H1 (cell line): ENCODE data around the gene TAX1BP1. TPM values are rescaled to one million over a fixed set of nuclear protein-coding genes. Genes with fewer than 3 reads are reported as not detected.

ENCODE experiments used
- CTCF ChIA-PET: fragments of 300-600 bp; sonication (Branson Sonifier 250); formaldehyde crosslinking; loops from one replicate; lab custom pipeline; 2021; ENCODE audit not compliant: partially characterized antibody; lab: Charles Lee
- POLR2A ChIA-PET: fragments of 300-600 bp; sonication (Branson Sonifier 250); formaldehyde crosslinking; loops from one replicate; lab custom pipeline; 2021; ENCODE audit warnings: inconsistent platforms; ENCODE audit not compliant: partially characterized antibody; lab: Charles Lee
- DNase-seq, 2 experiments: peaks; one replicate each; pipeline versions ENCODE4 v3.0.0 to v3.0.0-alpha.2; 2010 to 2022; ENCODE audit warnings: low spot score in 2 of 2, low read depth in 1 of 2, mixed read lengths in 1 of 2
- FAIRE-seq: peaks from 2 replicates; lab custom pipeline; 2011; peaks lifted over from hg19 to GRCh38; lab: Jason Lieb, UNC
- H2AFZ ChIP-seq: 2 replicates; pipeline ENCODE4 v1.8.1; 2012; ENCODE audit warnings: low read length, inconsistent platforms
- H2AK5ac ChIP-seq: 2 replicates; pipeline ENCODE4 v1.6.1; 2013; ENCODE audit warnings: low read depth, low read length
- H2BK120ac ChIP-seq: replicated peaks from 2 replicates; pipeline ENCODE3; 2013; ENCODE audit warnings: low read depth, low read length, inconsistent platforms
- H2BK12ac ChIP-seq: 2 replicates; pipeline ENCODE4 v1.6.1; 2013; ENCODE audit warnings: low read depth, low read length
- H2BK15ac ChIP-seq: 2 replicates; pipeline ENCODE4 v1.6.1; 2013; ENCODE audit warnings: low read length
- H2BK20ac ChIP-seq: 2 replicates; pipeline ENCODE4 v1.6.1; 2013; ENCODE audit warnings: low read length
- H2BK5ac ChIP-seq: 2 replicates; pipeline ENCODE4 v1.6.1; 2013; ENCODE audit warnings: low read depth, low read length
- H3K14ac ChIP-seq: 2 replicates; pipeline ENCODE4 v1.6.1; 2013; ENCODE audit warnings: inconsistent platforms; ENCODE audit not compliant: insufficient read length
- H3K18ac ChIP-seq: 2 replicates; pipeline ENCODE4 v1.6.1; 2013; ENCODE audit warnings: low read length; ENCODE audit errors: extremely low read depth
- H3K23ac ChIP-seq: 2 replicates; pipeline ENCODE4 v1.6.1; 2013; ENCODE audit warnings: inconsistent platforms; ENCODE audit not compliant: insufficient read length
- H3K23me2 ChIP-seq: 2 replicates; pipeline ENCODE4 v1.6.1; 2013; ENCODE audit warnings: low read depth, low read length
- H3K27ac ChIP-seq: 2 replicates; pipeline ENCODE4 v1.6.1; 2011; ENCODE audit warnings: low read depth, low read length, inconsistent platforms
- H3K27me3 ChIP-seq, 4 experiments: replicated peaks in 1 of 4; 1 replicate in 1 of 4; 2 replicates in 3 of 4; pipeline versions ENCODE4 v1.6.1 to v1.8.1; 2011 to 2013; ENCODE audit warnings: low read length in 3 of 4, mild to moderate bottlenecking in 3 of 4, inconsistent platforms in 2 of 4, mixed read lengths in 2 of 4, moderate library complexity in 1 of 4; ENCODE audit not compliant: control insufficient read depth in 3 of 4, insufficient read depth in 3 of 4; ENCODE audit errors: extremely low read depth in 1 of 4
- H3K36me3 ChIP-seq, 4 experiments: 2 replicates each; pipeline versions ENCODE4 v1.6.1 to v1.8.1; 2011 to 2013; ENCODE audit warnings: mild to moderate bottlenecking in 4 of 4, low read length in 3 of 4, moderate library complexity in 2 of 4, control low read depth in 1 of 4, inconsistent platforms in 1 of 4; ENCODE audit not compliant: insufficient read depth in 4 of 4, control insufficient read depth in 2 of 4
- H3K4ac ChIP-seq: replicated peaks from 2 replicates; pipeline ENCODE3; 2013; ENCODE audit warnings: low read length, low read depth, mixed read lengths, inconsistent platforms; ENCODE audit not compliant: insufficient read length
- H3K4me1 ChIP-seq, 4 experiments: replicated peaks in 1 of 4; 1 replicate in 1 of 4; 2 replicates in 3 of 4; pipeline versions ENCODE4 v1.6.1 to v1.8.1; 2011 to 2013; ENCODE audit warnings: low read length in 3 of 4, inconsistent platforms in 2 of 4, mixed read lengths in 1 of 4; ENCODE audit not compliant: insufficient read depth in 4 of 4, control insufficient read depth in 3 of 4
- H3K4me2 ChIP-seq, 2 experiments: 2 replicates each; pipeline versions ENCODE4 v1.6.1 to v1.8.1; 2011 to 2013; ENCODE audit warnings: low read depth in 2 of 2, low read length in 2 of 2, control low read depth in 1 of 2, inconsistent platforms in 1 of 2, mild to moderate bottlenecking in 1 of 2; ENCODE audit not compliant: insufficient read depth in 1 of 2
- H3K4me3 ChIP-seq, 4 experiments: fragments of 200-600, 300-600 bp in 1 of 4; sonication (generic), shearing (Covaris generic), sonication (Bioruptor Twin) in 1 of 4; 2 replicates each; pipeline versions ENCODE4 v1.5.1 to v1.8.1; 2011 to 2016; ENCODE audit warnings: low read length in 4 of 4, low read depth in 3 of 4, control low read depth in 2 of 4, inconsistent platforms in 2 of 4, mild to moderate bottlenecking in 2 of 4, mixed read lengths in 1 of 4, moderate library complexity in 1 of 4; ENCODE audit not compliant: insufficient read depth in 2 of 4; ENCODE audit errors: extremely low read depth in 1 of 4
- H3K56ac ChIP-seq: replicated peaks from 2 replicates; pipeline ENCODE3; 2013; ENCODE audit warnings: low read depth, mild to moderate bottlenecking, mixed read lengths, low read length, inconsistent platforms; ENCODE audit not compliant: insufficient read length
- H3K79me1 ChIP-seq: 2 replicates; pipeline ENCODE4 v1.6.1; 2013; ENCODE audit warnings: low read depth, low read length, control low read depth
- H3K79me2 ChIP-seq, 2 experiments: 2 replicates each; pipeline versions ENCODE4 v1.6.1 to v1.8.1; 2012 to 2013; ENCODE audit warnings: low read length in 2 of 2, mild to moderate bottlenecking in 2 of 2, inconsistent platforms in 1 of 2; ENCODE audit not compliant: insufficient read depth in 2 of 2, control insufficient read depth in 1 of 2
- H3K9ac ChIP-seq, 4 experiments: replicated peaks in 1 of 4; 1 replicate in 1 of 4; 2 replicates in 3 of 4; pipeline versions ENCODE4 v1.6.1 to v1.8.1; 2011 to 2013; ENCODE audit warnings: low read depth in 3 of 4, low read length in 3 of 4, control low read depth in 2 of 4, mild to moderate bottlenecking in 2 of 4, moderate library complexity in 2 of 4, inconsistent platforms in 1 of 4; ENCODE audit errors: extremely low read depth in 1 of 4
- H3K9me3 ChIP-seq, 2 experiments: 2 replicates each; pipeline versions ENCODE4 v1.6.1 to v1.8.1; 2012 to 2013; ENCODE audit warnings: mild to moderate bottlenecking in 2 of 2, moderate library complexity in 2 of 2, control low read depth in 1 of 2, inconsistent platforms in 1 of 2, low read depth in 1 of 2, low read length in 1 of 2, mixed read lengths in 1 of 2; ENCODE audit not compliant: insufficient read depth in 2 of 2
- H4K20me1 ChIP-seq, 2 experiments: replicated peaks in 1 of 2; 2 replicates each; pipeline versions ENCODE3 to v1.8.1; 2011 to 2013; ENCODE audit warnings: inconsistent platforms in 2 of 2, low read length in 2 of 2, mild to moderate bottlenecking in 1 of 2; ENCODE audit not compliant: insufficient read depth in 2 of 2, control insufficient read depth in 1 of 2
- H4K5ac ChIP-seq: 2 replicates; pipeline ENCODE4 v1.6.1; 2013; ENCODE audit warnings: low read length, low read depth, mixed read lengths, inconsistent platforms; ENCODE audit not compliant: insufficient read length
- H4K8ac ChIP-seq: 2 replicates; pipeline ENCODE4 v1.8.0; 2013; ENCODE audit warnings: mild to moderate bottlenecking, moderate library complexity, low read length, inconsistent platforms; ENCODE audit not compliant: insufficient read depth; ENCODE audit errors: extremely low read depth
- H4K91ac ChIP-seq: replicated peaks from 2 replicates; pipeline ENCODE3; 2013; ENCODE audit warnings: low read length, mixed read lengths, inconsistent platforms; ENCODE audit not compliant: insufficient read length
- ASH2L ChIP-seq: fragments of 200-600, 300-600 bp; sonication (generic); IDR thresholded peaks from one replicate; pipeline ENCODE4 v1.7.1; 2017; ENCODE audit warnings: low read length
- EGR1 ChIP-seq: IDR thresholded peaks from 2 replicates; pipeline ENCODE4 v1.6.1; 2011; ENCODE audit warnings: low read depth, low read length, borderline replicate concordance
- FOSL1 ChIP-seq: IDR thresholded peaks from 2 replicates; pipeline ENCODE4 v1.6.1; 2011; ENCODE audit warnings: mild to moderate bottlenecking, low read depth, low read length, moderate library complexity; ENCODE audit not compliant: insufficient read depth
- HDAC2 ChIP-seq, 2 experiments: fragments of 300-600 bp in 1 of 2; sonication (generic) in 1 of 2; IDR thresholded peaks; 2 replicates each; pipeline ENCODE4 v1.6.1; 2011 to 2012; ENCODE audit warnings: low read depth in 2 of 2, low read length in 2 of 2, mild to moderate bottlenecking in 2 of 2, moderate library complexity in 2 of 2, borderline replicate concordance in 1 of 2, inconsistent platforms in 1 of 2
- NANOG ChIP-seq: IDR thresholded peaks from 2 replicates; pipeline ENCODE4 v1.6.1; 2011; ENCODE audit warnings: low read length, low read depth, mild to moderate bottlenecking, inconsistent platforms; ENCODE audit not compliant: insufficient read depth, poor library complexity, severe bottlenecking
- POLR2A ChIP-seq, 2 experiments: IDR thresholded peaks; 1 replicate in 1 of 2; 2 replicates in 1 of 2; pipeline ENCODE4 v1.6.1; 2011; ENCODE audit warnings: low read depth in 2 of 2, low read length in 2 of 2, mild to moderate bottlenecking in 2 of 2; ENCODE audit errors: control extremely low read depth in 1 of 2
- POU5F1 ChIP-seq: IDR thresholded peaks from 2 replicates; pipeline ENCODE4 v1.6.1; 2011; ENCODE audit warnings: low read depth, mild to moderate bottlenecking, low read length, moderate library complexity
- SIRT6 ChIP-seq: IDR thresholded peaks from one replicate; pipeline ENCODE4 v1.7.1; 2012; ENCODE audit warnings: low read length, inconsistent platforms
- SP2 ChIP-seq: IDR thresholded peaks from 2 replicates; pipeline ENCODE4 v1.6.1; 2012; ENCODE audit warnings: mild to moderate bottlenecking, low read length, inconsistent platforms
- SRF ChIP-seq: IDR thresholded peaks from 2 replicates; pipeline ENCODE4 v1.6.1; 2011; ENCODE audit warnings: mild to moderate bottlenecking, low read depth, low read length, moderate library complexity
- WGBS, 2 experiments: shearing (Covaris generic) in 1 of 2; methylation state at CpG; one replicate each; pipeline versions ENCODE4 v1.1.6 to v1.1.7; 2013 to 2015; ENCODE audit warnings: low lambda C conversion rate in 2 of 2, mixed read lengths in 2 of 2, inconsistent platforms in 1 of 2, low coverage in 1 of 2, missing lambda C conversion rate in 1 of 2; ENCODE audit not compliant: insufficient replicate concordance in 2 of 2, insufficient coverage in 1 of 2, insufficient read length in 1 of 2; ENCODE audit errors: extremely low coverage in 1 of 2, missing lambda C conversion rate in 1 of 2; 5-methylcytosine and 5-hydroxymethylcytosine counted together
- polyA plus RNA-seq, 7 experiments: library from polyadenylated mRNA; depleted of rRNA in 3 of 7; stranded (reverse) in 5 of 7; unstranded in 2 of 7; fragments of >200 nt in 5 of 7; fragments of 200-250 nt in 2 of 7; gene quantifications; 1 replicate in 5 of 7; 2 replicates in 1 of 7; 4 replicates in 1 of 7; pipeline versions ENCODE4 v1.2.1 to v1.2.3, GENCODE V29; 2011 to 2013; ENCODE audit warnings: missing spikeins in 2 of 7, mixed read lengths in 2 of 7
- total RNA-seq: library from RNA; stranded (reverse); fragmentation: NEBNext Ultra II Directional; extraction: Animal tissue kit (Norgen Biotek cat#: 25700); gene quantifications from 2 replicates; pipeline ENCODE4 v1.2.1, GENCODE V29; 2021

Gene TAX1BP1
- total and polyA plus RNA-seq, 2 of the 8 experiments (the other 6 are each of a cell fraction or from before 2014, with no cell fraction given), result 56.0 to 62.7 TPM

GRCh38 chr7:27708485-27708884 is 31.5 kb upstream of the TAX1BP1 start:
- no peaks in the 10 kb centered on the region for H3K23me2 ChIP-seq
- H2BK15ac ChIP-seq, result no peak overlapping the region
- TF ChIP-seq FOSL1, result no peak
- TF ChIP-seq SRF, result no peak
- no peak for TF ChIP-seq SIRT6
- TF ChIP-seq POU5F1, result no peak
- TF ChIP-seq POLR2A (IDR thresholded peaks at IDR 0.05; ENCODE audit: control extremely low read depth in 1 of 2, low read depth in 2 of 2, low read length in 2 of 2), result no peak
- TF ChIP-seq ASH2L, result no peak
- TF ChIP-seq EGR1, result no peak
- no peak for TF ChIP-seq NANOG
- no peak for TF ChIP-seq HDAC2 (IDR thresholded peaks at IDR 0.05; ENCODE audit: borderline replicate concordance in 1 of 2, low read depth in 2 of 2, low read length in 2 of 2)
- TF ChIP-seq SP2, result no peak
- H3K9ac ChIP-seq, result no peak overlapping the region
- H4K5ac ChIP-seq, result no peak overlapping the region
- H3K27me3 ChIP-seq, result no peaks in the 10 kb centered on the region
- H3K14ac ChIP-seq, result no peak overlapping the region
- no peak overlapping the region for H3K23ac ChIP-seq
- H2AK5ac ChIP-seq, result no peak overlapping the region
- no peak overlapping the region for H3K27ac ChIP-seq
- H3K4me3 ChIP-seq, result no peak overlapping the region
- H2BK20ac ChIP-seq, result no peak overlapping the region
- H2AFZ ChIP-seq, result no peak overlapping the region
- no peak overlapping the region for H2BK120ac ChIP-seq
- no peak for DNase-seq
- H4K8ac ChIP-seq, result no peak overlapping the region
- H3K79me1 ChIP-seq, result no peaks in the 10 kb centered on the region
- POLR2A ChIA-PET, result no interaction called here
- 92% methylated on average over 6 of the region's 6 CpGs; no CpG with 5 or more reads in 1 of the 2 experiments for WGBS, 2 experiments
- H3K4ac ChIP-seq, result no peak overlapping the region
- H4K20me1 ChIP-seq, result no peaks in the 10 kb centered on the region
- no peak overlapping the region for H4K91ac ChIP-seq
- no peak overlapping the region for H3K56ac ChIP-seq
- no peaks in the 10 kb centered on the region for H3K79me2 ChIP-seq
- CTCF ChIA-PET, result no interaction called here
- H2BK12ac ChIP-seq, result no peak overlapping the region
- FAIRE-seq, result no peak
- H3K9me3 ChIP-seq, result no peaks in the 10 kb centered on the region
- no peak overlapping the region for H2BK5ac ChIP-seq
- no peak overlapping the region for H3K4me2 ChIP-seq
- no peaks in the 10 kb centered on the region for H3K4me1 ChIP-seq
- no peak overlapping the region for H3K18ac ChIP-seq
- no peaks in the 10 kb centered on the region for H3K36me3 ChIP-seq
